ENCODE results near the gene KTN1.

The KTN1 gene

GRCh38 chr14:55689981-55690871 is 110.2 kb downstream of the KTN1 start:
- Histone ChIP-seq H3K27ac (ENCODE audit: low read length) (no peak overlapping the region), H3K27me3 (ENCODE audit: insufficient read depth, low read length, poor library complexity) (no peaks in the 10 kb centered on the region)

GRCh38 chr14:55691659-55692058 is 111.7 kb downstream of the KTN1 start:
- DNase-seq (no peak), ATAC-seq (ENCODE audit: insufficient read depth, low read depth) (no peak)
- H3K9ac ChIP-seq (ENCODE audit: low read depth, low read length) = no peak overlapping the region
- no peak overlapping the region for H3K4me3 ChIP-seq (ENCODE audit: low read depth in 1 of 2, low read length in 2 of 2)
- H4K20me1 ChIP-seq (ENCODE audit: insufficient read depth, low read length) = no peaks in the 10 kb centered on the region
- no peaks in the 10 kb centered on the region for H3K4me1 ChIP-seq (ENCODE audit: insufficient read depth, low read length)
- peaks cover 3% of the 10 kb centered on the region for H3K36me3 ChIP-seq (ENCODE audit: insufficient read depth, low read length)
- H2AFZ ChIP-seq (ENCODE audit: low read depth, low read length) = no peak overlapping the region
- no peaks in the 10 kb centered on the region for H3K79me2 ChIP-seq (ENCODE audit: insufficient read depth, low read length)
- H3K27me3 ChIP-seq (ENCODE audit: insufficient read depth, low read length, poor library complexity) = no peaks in the 10 kb centered on the region
- TF ChIP-seq CTCF (IDR thresholded peaks at IDR 0.05; ENCODE audit: borderline replicate concordance, extremely low read depth, low read length, poor library complexity, severe bottlenecking) (no peak), EZH2 (IDR thresholded peaks at IDR 0.05; ENCODE audit: borderline replicate concordance, low read depth, low read length, severe bottlenecking) (no peak)
- no peaks in the 10 kb centered on the region for H3K9me3 ChIP-seq (ENCODE audit: insufficient read depth, low read length, severe bottlenecking)
- H3K4me2 ChIP-seq (ENCODE audit: insufficient read depth, low read length) = no peak overlapping the region
- H3K27ac ChIP-seq (ENCODE audit: low read length) = no peak overlapping the region

More at GRCh38 chr14:55689981-55690871, 110.2 kb downstream of the KTN1 start:
- TF ChIP-seq CTCF (IDR thresholded peaks at IDR 0.05; ENCODE audit: borderline replicate concordance, extremely low read depth, low read length, poor library complexity, severe bottlenecking) = no peak
- no peak for TF ChIP-seq EZH2 (IDR thresholded peaks at IDR 0.05; ENCODE audit: borderline replicate concordance, low read depth, low read length, severe bottlenecking)
- no peak for ATAC-seq (ENCODE audit: insufficient read depth, low read depth)
- no peak overlapping the region for H3K9ac ChIP-seq (ENCODE audit: low read depth, low read length)
- H3K79me2 ChIP-seq (ENCODE audit: insufficient read depth, low read length) = no peaks in the 10 kb centered on the region
- H3K36me3 ChIP-seq (ENCODE audit: insufficient read depth, low read length) = peaks cover 16% of the 10 kb centered on the region
- DNase-seq = no peak
- no peaks in the 10 kb centered on the region for H4K20me1 ChIP-seq (ENCODE audit: insufficient read depth, low read length)
- no peak overlapping the region for H3K4me3 ChIP-seq (ENCODE audit: low read depth in 1 of 2, low read length in 2 of 2)
- H3K4me1 ChIP-seq (ENCODE audit: insufficient read depth, low read length) = no peaks in the 10 kb centered on the region
- H2AFZ ChIP-seq (ENCODE audit: low read depth, low read length) = no peak overlapping the region
- no peak overlapping the region for H3K4me2 ChIP-seq (ENCODE audit: insufficient read depth, low read length)
- no peaks in the 10 kb centered on the region for H3K9me3 ChIP-seq (ENCODE audit: insufficient read depth, low read length, severe bottlenecking)

DNA sequence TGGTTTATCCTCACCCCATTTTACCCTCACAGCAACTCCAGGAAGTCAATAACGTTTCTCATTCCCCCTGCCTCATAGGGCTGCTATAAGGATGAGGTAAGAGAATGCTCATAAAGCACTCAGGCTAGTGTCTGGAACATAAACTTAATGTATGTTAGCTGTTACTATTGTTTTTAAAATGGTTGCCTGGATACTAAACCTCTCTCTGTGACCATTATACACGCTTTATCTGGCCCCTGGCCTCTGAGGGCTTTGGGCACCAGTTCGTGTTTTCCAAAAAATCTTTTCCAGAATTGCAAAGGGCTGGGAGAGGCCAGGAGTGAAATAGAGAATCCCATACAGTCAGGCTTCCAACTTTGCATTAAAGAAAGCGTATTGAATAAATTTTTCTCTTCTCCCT is 113.9 kb downstream of the KTN1 start:
- no peaks in the 10 kb centered on the region for H3K36me3 ChIP-seq (ENCODE audit: insufficient read depth, low read length)
- H3K9me3 ChIP-seq (ENCODE audit: insufficient read depth, low read length, severe bottlenecking) = no peaks in the 10 kb centered on the region
- H3K9ac ChIP-seq (ENCODE audit: low read depth, low read length) = no peak overlapping the region
- H3K4me1 ChIP-seq (ENCODE audit: insufficient read depth, low read length) = no peaks in the 10 kb centered on the region
- no peak overlapping the region for H3K27ac ChIP-seq (ENCODE audit: low read length)
- no peak overlapping the region for H2AFZ ChIP-seq (ENCODE audit: low read depth, low read length)
- H4K20me1 ChIP-seq (ENCODE audit: insufficient read depth, low read length) = no peaks in the 10 kb centered on the region
- TF ChIP-seq CTCF (IDR thresholded peaks at IDR 0.05; ENCODE audit: borderline replicate concordance, extremely low read depth, low read length, poor library complexity, severe bottlenecking) (no peak), EZH2 (IDR thresholded peaks at IDR 0.05; ENCODE audit: borderline replicate concordance, low read depth, low read length, severe bottlenecking) (no peak)
- no peak for ATAC-seq (ENCODE audit: insufficient read depth, low read depth)
- H3K4me2 ChIP-seq (ENCODE audit: insufficient read depth, low read length) = no peak overlapping the region
- H3K4me3 ChIP-seq (ENCODE audit: low read depth in 1 of 2, low read length in 2 of 2) = no peak overlapping the region
- H3K79me2 ChIP-seq (ENCODE audit: insufficient read depth, low read length) = no peaks in the 10 kb centered on the region
- DNase-seq = no peak
- H3K27me3 ChIP-seq (ENCODE audit: insufficient read depth, low read length, poor library complexity) = no peaks in the 10 kb centered on the region
